ENCODE measurements around the gene SLC29A2.
"Not testable (repeated sequence)": the region's sequence is repeated elsewhere in the genome, so short reads cannot be mapped to it uniquely, and the experiment has no call there.

SLC29A2 gene

DNA sequence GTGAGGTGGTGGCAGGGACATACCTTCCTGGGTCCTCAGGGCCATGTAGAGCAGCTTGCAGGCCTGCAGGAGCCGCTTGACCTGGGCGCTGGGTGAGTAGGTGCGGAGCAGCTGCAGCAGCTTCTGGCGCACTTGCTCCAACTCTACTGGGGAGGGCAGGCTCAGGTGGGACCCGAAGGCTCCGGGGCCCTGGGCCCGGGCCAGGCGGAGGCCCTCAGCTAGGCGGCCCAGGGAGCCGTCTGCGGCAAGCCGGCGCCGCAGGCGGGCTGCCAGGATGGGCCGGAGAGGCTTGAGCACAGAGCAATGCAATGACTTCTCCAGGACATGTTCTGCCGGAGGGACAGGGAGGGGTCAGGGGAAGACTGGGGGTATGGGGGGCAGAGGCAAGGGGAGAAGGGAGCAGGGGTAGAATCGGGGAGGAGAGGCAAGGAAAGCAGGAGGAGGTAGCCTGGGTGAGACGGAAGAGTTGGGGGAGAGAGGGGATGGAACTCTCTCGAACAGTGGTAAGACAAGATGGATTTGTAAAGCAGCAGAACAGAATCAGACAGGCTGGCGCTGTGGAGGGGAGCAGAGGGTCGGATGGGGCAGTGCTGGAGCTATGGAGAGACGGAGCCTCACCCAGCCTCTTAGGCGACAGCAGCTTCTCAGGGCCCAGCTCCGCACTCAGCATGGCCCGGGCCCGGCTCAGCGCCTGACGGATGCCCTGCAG, 37.5 kb downstream of the SLC29A2 start:
- DNase-seq (ENCODE audit: low spot score), result no peak

DNA sequence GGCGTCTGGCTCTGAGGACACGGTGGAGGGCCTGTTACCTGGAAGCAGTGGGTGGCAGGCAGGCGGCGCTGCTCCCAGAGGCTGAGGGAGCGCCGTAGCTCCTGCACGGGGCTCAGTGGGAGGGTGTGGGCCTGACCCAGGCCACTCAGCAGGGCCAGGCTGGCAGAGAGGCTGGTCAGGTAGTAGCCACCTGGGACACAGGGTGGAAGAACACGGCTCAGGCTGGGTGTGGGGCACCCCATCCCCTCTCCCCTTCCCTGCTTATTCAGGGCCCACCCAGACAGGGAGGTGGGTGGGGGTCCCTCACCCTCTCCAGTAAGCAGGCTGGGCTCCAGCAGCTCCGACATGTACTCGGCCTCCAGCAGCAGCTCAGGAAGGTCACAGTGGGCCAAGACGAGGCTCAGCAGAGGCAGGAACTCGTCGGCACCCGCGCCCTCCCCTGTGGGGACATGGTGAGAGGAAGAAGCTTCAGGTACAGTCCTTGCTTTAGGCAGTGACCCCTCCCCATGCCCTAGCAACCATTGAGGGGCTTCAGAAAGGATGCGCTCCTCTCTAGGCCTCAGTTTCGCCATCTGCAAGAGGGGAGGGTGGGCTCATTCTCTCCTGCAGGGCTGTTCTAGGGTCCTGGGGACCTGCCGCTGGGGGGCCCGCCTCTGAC, 38.2 kb downstream of the SLC29A2 start:
- DNase-seq (ENCODE audit: low spot score), result no peak

DNA sequence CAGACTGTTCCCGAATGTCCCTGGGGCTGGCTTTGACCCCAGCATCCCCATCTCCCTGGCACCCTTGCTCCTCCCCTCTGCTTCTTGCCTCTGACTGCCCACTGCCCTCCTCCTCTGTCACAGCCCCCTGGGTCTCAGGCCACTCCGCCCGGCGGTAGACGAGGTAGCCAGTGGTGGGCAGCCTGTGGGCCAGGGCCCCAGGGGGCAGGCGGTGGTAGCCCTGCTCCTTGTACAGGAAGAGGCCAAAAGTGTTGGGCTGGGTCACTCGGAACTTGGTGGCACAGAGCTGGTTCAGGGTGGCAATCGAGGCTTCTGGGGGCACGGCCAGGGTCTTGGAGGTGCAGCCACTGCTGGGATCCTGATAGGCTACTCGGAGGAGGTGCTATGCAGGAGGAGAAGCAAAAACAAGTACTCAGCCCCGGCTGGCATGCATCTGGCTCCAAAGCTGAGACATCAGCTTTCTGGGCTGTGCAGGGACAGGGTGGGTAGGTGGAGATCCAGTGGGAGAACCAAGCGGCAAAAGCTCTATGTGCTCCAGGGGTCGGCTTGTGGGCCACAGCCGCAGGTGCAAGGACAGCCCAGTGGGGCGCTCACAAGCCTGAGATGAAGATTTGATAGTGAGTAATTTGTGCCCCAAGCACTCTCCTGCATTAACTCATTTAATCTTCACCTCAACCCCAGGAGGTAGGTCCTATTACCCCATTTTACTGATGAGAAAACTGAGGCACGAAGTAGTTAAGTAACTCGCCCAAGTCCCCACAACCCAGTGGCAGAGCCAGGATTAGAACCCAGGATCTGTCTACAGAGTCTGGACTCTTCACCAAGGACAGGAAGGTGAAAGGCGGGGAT, 39.0 kb downstream of the SLC29A2 start:
- no peak for DNase-seq (ENCODE audit: low spot score)

DNA sequence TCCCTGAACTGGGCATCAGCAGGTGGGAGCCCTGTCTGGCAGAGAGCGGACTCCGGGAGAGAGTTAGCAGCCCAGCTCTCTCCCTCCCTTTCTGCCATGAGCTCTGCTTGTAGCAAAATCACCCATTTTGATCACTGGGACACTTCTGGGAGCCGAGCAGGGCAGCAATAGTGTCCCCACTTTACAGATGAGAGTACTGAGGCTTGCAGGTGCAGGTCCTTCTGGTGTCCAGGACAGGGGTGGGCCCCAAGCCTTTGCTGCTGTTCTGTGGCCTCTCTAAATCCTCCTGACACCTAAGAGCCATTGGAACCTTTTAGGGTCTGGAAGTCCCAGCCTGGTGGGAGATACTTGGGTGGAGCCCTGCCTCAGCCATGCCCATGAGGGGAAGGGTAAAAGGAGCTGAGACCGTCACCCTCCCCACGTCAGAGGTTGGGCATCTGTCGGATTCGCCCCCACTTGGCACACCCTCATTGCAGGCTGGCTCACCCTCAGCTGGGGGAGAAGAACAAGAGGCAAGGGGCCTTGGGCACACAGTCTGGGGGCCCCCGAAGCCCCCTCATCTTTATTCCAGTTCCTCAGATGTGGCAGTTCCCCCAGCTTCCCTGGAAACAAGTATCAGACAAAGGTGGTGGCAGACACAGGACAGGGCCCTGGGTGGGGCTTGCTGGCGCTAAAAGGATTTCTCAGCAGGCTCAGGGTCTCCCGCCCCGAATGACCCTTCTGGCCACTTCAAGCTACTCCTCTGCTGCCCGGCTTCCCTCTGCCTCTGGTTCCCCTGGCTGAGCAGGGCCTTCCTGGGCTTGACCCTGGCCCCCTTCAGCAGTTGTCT, 39.8 kb downstream of the SLC29A2 start:
- DNase-seq (ENCODE audit: low spot score), result no peak

DNA sequence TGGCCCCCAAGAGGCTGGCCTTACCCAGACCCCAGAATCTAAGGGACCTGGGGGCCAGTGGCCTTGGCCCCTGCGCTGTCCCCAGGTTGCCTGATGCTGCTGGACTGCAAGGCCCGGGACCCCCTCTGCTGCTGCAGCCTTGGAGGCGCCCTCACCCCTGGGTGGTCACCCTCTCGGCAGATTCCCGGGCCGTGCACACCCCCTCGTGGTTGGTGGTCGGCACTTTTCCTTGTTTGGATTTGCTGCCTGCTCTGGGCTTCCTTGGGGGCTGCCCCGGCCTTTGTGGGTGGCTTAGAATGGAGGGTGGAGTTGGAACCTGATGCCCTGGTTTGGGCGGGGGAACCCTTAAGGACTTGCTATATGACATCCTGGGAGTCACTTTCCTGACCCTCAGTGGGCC, 40.6 kb downstream of the SLC29A2 start:
- DNase-seq (ENCODE audit: low spot score), result peak; percentile 41

DNA sequence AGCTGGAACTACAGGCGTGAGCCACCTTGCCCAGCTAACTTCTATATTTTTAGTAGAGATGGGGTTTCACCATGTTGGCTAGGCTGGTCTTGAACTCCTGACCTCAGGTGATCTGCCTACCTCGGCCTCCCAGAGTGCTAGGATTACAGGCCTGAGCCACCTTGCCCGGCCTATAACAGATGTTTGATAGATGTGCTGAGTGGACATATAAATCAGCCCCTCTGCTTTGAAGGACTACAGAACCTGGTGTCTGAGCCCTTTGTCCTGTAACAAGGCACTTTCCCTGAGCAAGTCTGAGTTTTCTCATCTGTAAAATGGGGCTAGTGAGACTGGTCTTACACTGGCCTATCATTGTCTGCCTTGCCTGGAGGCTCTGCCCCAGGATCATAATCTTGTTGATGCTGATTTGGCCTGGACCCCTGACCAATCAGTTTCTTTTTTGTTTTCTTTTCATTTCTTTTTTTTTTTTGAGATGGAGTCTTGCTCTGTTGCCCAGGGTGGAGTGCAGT, 42.3 kb downstream of the SLC29A2 start:
- DNase-seq (ENCODE audit: low spot score), result no peak

DNA sequence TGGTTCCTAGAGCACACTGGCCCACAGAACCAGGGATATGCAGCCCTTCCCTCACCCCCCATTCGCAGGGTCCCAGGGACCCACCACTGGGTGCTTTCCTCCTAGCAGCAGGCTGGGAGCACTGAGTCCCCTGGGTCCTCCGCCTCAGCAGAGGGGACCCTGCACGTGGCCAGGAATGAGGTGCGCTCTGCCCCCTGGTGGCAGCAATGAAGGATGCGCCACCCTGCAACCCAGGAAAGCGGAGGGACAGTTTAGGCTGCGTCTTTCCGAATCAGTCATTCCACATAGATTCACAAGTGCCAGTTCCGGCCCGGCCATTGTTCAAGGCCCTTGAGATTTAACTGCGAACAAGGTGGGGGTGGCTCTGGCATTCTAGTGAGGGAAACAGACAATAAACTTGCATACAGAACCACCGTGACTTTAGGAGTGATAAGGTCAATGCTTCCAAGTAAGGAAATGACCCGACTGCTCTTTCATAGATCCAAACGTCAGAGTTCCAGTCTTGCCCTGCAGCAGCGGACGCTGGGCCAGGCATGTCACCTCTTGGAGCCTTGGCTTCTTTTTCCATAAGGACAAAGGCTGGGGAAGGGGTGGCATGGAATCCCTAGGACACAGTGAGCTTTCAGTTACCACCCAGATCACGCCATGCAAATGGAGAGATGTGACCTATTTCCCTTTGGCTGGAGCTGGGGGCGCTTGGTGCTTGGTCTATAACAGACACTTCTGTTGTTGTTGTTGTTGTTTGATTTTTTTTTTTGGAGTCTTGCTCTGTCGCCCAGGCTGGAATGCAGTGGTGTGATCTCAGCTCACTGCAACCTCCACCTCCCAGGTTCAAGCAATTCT, 43.0 kb downstream of the SLC29A2 start:
- peak; percentile 89 for DNase-seq (ENCODE audit: low spot score)

DNA sequence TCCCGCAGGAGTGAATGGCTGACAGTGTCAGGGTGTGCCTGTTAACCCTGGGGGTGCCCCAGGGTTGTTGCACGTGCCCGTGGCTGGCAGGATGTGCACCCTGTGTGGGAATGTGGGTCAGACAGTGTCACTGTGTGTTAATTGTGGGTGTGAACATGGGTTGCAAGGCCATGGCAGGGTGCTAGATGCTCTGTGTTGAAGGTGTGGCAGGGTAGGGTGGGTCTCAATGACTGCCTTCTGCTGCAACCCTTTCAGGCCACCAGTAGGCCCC, 43.6 kb downstream of the SLC29A2 start:
- no peak for DNase-seq (ENCODE audit: low spot score)

DNA sequence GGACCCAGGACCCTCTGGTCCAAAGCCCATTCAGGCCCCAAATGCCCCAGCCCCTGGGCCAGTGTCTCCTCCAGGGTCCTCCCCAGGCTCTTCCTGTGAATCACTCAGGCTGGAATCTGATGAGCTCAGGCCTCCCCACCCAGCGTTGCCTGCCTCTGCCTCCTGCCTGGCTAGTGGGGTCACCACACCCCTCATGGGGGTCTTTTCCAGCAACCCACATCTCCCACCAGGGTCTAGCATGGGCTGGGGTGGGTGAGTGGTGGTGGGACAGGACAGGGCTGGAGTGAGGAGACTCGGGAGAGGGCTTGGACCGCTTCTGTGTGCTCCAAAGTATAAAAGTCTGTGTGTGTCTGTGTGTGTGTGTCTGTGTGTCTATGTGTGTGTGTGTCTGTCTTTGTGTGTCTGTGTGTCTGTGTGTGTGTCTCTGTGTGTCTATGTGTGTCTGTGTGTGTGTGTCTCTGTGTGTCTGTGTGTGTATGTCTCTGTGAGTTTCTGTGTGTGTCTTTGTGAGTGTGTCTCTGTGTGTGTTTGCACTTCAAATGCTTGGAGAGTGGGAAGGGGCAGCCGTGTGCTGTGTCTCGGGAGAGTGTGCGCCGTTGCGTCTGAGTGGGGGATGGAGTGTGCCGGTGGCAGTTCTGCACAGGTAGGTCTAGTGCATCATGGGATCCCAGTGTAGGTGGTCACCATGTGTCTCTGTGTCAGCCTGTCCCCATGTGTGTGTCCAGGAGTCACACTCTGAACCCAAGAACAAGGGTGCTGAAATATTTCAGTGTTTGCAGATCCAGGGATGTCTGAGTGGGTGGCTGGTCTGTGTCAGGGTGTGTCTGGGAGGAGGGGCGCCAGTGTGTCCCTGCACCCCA, 44.2 kb downstream of the SLC29A2 start:
- DNase-seq (ENCODE audit: low spot score), result no peak

DNA sequence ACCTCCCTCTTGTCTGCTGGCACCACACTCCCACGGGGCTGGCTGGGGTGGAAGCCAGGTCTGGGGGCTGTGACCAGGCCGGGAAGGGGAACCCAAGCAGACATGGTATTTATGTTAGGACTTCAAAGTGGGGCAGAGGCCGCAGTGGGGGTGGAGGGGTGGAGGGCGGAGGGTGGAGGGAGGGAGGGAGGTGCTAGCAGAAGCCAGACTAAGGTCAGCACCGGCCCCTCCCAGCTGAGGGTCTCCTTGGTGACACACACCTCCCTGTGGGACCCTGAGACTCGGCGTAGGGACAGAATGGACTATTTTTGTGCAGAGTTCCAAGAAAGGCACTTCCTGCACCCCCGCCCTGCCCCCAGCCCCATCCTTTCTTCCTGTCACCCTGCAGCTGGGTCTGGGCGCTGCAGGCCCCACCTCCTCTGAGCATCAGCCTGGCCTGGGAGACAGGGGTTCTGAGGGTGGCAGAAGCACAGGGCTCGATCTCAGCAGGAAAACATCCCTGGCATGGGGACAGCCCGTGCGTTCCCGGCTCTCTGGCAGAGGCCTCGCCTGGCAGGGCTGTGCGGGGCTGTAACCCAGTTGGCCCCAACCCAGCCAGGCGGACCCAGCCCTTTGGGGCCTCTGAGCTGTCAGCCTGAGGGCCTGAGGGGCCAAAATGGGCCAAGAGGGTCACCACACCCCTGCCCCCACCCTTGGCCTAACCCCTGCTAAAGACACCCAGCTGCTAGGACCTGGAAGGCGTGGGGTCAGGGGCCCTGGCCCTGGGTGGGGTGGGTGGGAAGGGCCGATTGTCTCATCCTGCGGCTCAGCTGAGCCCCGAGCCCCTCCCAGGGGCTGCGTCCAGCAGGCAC, 45.1 kb downstream of the SLC29A2 start:
- DNase-seq (ENCODE audit: low spot score), result peak; percentile 28

DNA sequence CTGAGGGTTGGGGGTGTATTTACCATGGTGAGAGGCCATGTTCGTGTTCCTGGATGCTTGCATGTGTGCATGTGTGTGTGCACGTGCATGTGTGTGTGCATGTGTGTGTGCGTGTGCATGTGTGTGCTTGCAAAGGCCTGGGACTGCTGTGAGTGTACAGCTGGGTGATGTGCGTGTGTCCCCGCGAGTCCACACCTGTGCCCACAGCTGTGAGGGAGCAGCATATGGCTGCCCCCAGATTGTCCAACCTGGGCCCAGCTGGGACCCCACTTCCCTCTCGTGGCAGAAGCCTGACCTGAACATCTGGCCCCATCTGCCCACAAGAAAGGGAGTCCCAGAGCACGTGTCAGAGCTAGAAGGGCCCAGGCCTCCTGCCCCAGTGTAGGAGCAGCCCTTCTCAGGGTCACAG, 46.3 kb downstream of the SLC29A2 start:
- DNase-seq (ENCODE audit: low spot score), result no peak

DNA sequence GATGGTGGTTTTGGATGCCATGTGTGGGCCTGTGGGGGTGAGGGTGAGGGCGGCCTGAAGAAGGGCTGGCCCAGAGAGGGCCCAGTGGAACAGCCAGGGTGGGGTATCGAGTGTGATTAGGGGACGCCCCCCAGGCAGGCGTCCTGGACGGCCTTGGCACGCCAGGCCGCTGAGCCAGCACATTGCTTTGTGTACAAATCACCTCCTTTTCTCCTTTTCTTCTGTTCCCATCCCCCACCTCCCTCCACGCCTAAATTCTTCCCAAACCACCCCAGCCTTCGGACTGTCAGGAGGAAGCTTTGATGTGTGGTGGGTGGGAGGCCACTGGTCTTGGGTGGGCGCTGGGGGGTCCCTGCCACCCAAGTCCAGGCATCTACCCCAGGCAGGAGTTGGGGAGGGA, 46.9 kb downstream of the SLC29A2 start:
- DNase-seq (ENCODE audit: low spot score), result no peak

DNA sequence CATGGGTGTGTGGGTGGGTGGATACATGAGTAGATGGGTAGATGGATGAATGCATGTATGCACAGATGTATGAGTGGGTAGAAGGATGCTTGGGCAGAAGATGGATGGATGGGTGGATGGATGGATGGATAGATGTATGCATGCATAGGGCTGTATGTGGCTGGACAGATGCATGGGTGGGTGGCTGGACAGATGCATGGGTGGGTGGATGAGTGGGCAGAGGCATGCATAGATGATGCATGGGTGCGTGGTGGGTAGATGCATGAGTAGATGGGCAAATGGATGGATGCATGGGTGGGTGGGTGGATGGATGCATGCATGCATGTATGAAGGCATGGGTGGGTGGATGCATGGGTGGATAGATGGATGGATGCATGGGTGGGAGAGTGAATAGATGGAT, 47.9 kb downstream of the SLC29A2 start:
- DNase-seq (ENCODE audit: low spot score), result no peak

DNA sequence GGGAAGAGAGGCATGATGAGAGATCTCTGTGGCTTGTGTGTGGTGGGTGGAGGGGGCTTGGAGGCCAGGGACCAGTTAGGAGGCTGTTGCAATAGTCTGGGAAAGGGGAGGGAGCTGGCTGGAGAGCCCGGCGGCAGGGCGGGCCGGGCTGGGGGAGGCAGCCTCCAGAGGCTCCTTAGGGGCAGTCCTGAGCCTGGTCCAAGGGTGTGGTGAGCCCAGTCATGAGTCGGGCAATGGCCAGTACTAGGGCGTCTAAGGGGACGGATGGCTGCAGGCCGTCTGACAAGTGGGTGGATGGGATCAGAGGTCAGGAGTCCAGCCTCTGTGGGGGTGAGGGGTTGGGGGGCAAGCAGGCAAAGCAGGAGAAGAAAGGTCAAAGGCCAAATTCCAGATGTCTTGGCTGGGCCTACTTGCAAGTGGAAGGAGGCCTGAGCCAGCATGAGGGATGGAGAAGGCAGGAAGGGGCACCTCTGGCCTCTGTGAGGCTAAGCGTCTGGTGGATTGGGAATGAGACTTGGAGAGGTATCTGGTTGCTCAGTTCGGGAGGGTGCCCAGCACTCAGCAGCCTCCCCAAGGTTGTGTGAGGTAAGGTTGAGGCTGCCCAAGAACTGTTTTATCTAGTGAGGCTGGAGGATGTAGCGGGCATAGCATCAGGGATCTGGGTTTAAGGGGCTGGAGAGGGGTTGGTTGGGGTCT, 48.7 kb downstream of the SLC29A2 start:
- no peak for DNase-seq (ENCODE audit: low spot score)

DNA sequence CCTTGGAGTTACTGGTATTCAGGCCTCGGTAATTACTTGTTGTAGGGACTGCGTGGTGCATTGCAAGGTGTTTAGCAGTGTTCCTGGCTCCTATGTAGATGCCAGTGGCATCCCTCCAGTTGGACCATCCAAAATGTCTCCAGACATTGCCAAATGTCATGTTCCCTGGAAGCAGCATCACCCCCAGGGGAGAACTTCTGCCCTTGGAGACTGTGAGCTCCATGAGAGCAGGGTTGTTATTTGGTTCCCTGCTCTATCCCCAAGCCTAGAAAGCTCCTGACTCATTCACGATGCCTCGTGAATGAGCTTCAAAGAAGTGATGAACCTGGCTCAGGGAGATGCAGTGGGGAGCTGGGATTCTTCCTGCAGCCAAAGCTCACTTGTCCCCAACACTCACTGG, 50.0 kb downstream of the SLC29A2 start:
- DNase-seq (ENCODE audit: low spot score), result no peak

DNA sequence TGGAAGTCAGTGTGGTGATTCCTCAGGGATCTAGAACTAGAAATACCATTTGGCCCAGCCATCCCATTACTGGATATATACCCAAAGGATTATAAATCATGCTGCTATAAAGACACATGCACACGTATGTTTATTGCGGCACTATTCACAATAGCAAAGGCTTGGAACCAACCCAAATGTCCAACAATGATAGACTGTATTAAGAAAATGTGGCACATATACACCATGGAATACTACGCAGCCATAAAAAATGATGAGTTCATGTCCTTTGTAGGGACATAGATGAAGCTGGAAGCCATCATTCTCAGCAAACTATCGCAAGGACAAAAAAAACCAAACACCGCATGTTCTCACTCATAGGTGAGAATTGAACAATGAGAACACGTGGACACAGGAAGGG, 50.8 kb downstream of the SLC29A2 start:
- not testable (repeated sequence) for DNase-seq (ENCODE audit: low spot score)

DNA sequence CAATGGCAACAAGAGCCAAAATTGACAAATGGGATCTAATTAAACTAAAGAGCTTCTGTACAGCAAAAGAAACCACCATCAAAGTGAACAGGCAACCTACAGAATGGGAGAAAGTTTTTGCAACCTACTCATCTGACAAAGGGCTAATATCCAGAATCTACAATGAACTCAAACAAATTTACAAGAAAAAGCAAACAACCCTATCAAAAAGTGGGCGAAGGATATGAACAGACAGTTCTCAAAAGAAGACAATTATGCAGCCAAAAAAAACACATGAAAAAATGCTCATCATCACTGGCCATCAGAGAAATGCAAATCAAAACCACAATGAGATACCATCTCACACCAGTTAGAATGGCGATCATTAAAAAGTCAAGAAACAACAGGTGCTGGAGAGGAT, 51.3 kb downstream of the SLC29A2 start:
- DNase-seq (ENCODE audit: low spot score), result not testable (repeated sequence)

DNA sequence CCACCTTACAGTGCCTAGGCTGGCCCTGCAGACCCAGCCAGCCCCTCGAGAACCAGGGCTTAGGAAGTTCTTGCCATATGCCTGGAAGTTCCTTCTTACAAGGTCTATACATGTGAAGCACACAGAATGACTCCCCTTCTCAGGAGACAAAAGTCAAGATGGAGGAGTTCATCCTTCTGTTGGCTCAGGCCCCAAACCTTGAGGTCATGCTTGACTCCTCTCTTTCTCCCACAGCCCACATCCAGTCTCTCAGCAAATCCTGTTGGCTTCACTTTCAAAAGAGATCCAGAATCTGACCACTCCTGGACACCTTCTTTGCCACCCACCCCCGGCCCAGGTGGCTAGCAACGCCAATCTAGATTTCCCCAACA, 53.0 kb downstream of the SLC29A2 start:
- no peak for DNase-seq (ENCODE audit: low spot score)

Data from D341Med (cell line).